ENCODE measurements around the gene COX7A2L. TPM values are rescaled to one million over a fixed set of nuclear protein-coding genes. Genes with fewer than 3 reads are reported as not detected.

Gene COX7A2L
- total and polyA plus RNA-seq, 2 donors (not counting 1 experiment from before 2014, with no cell fraction given), result 39.4 to 66.7 TPM

DNA sequence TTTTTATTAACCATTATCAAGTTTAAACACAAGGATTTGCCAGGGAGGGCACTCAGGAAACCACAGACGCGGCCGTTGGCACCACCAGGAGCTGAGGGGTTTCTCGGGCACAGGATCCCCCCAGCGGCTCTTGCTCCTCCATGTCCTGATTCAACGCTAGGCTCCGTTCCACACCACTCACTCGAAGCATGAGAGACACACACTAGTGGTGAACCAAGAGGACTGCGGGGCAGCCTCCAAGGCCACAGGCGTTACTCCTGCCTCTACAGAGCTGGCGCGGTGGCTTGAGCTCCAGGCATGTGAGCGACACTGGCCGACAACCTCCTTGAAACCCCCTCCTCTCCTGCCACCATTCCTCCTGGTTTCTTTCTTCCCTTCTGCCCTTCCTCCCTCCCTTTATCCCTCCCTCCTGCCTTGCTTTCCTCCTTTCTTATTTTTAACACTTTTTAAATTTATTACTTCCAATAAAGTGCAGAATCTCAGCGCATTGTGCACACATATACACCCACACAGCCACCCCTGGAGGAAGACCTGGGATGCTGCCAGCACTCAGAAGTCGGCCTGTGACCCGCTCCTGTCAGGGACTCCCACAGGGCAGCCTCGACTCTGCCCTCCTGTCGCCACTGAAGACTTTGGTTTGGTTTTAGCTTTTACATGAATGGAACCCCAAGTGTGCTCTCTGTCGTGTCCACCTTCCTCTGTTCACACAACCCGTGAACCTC is 21.7 kb downstream of the COX7A2L start:
- H3K27me3 Mint-ChIP-seq, result no peaks in the 10 kb centered on the region
- no peaks in the 10 kb centered on the region for H3K4me1 ChIP-seq (ENCODE audit: control insufficient read depth in 2 of 2, insufficient read depth in 2 of 2, low read length in 2 of 2)
- no peaks in the 10 kb centered on the region for H3K9me3 Mint-ChIP-seq (ENCODE audit: insufficient read depth)
- 91% methylated on average over 21 of the region's 21 CpGs for whole genome bisulfite sequencing (ENCODE audit: insufficient coverage)
- peaks cover 0 to 9% (median 0%) of the 10 kb centered on the region in 3 donors for H3K9me3 ChIP-seq (ENCODE audit: control extremely low read depth in 1 of 3, control insufficient read depth in 2 of 3, insufficient read depth in 1 of 3, low read length in 2 of 3)
- POLR2A ChIA-PET, result no interaction called here
- H3K9ac ChIP-seq (ENCODE audit: low read length), result no peak overlapping the region
- DNase-seq, result no peak
- ATAC-seq (ENCODE audit: low read depth), result no peak
- CTCF ChIA-PET, result interaction anchor here (1.0 kb wide), 1 partner anchor 11 kb away, joined by 3 read pairs; no protein-coding TSS in a partner anchor
- no peaks in the 10 kb centered on the region for H3K4me1 Mint-ChIP-seq
- no peak overlapping the region for H3K4me2 ChIP-seq (replicated peaks; ENCODE audit: low read depth, low read length, poor library complexity, severe bottlenecking)
- H3K79me2 ChIP-seq (ENCODE audit: control insufficient read depth, insufficient read depth, low read length), result peaks cover 8% of the 10 kb centered on the region
- no peak for TF ChIP-seq EZH2 (IDR thresholded peaks at IDR 0.05; ENCODE audit: borderline replicate concordance, insufficient read depth, low read depth, low read length, poor library complexity, severe bottlenecking)
- TF ChIP-seq CTCF (IDR thresholded peaks at IDR 0.05), result no peak
- H4K20me1 ChIP-seq (ENCODE audit: control insufficient read depth, insufficient read depth, low read length, poor library complexity, severe bottlenecking), result no peaks in the 10 kb centered on the region
- no peak overlapping the region for H3K4me3 ChIP-seq (ENCODE audit: control extremely low read depth in 1 of 5, extremely low read depth in 1 of 5, insufficient read depth in 1 of 5, low read depth in 2 of 5, low read length in 4 of 5)
- H2AFZ ChIP-seq (ENCODE audit: insufficient read depth, low read depth, low read length, poor library complexity, severe bottlenecking), result no peak overlapping the region
- no peaks in the 10 kb centered on the region for H3K27me3 ChIP-seq (replicated peaks in 1 of 4; ENCODE audit: control extremely low read depth in 1 of 4, control insufficient read depth in 3 of 4, insufficient read depth in 4 of 4, low read length in 3 of 4)
- H3K27ac ChIP-seq (ENCODE audit: low read length in 2 of 2), result no peak overlapping the region
- intact Hi-C loops (cut with micrococcal nuclease), result no loop called here
- peak overlapping the region; percentile 39 for H3K27ac Mint-ChIP-seq
- H3K4me3 Mint-ChIP-seq, result no peak overlapping the region
- H3K36me3 ChIP-seq (replicated peaks in 1 of 2; ENCODE audit: control extremely low read depth in 1 of 2, control insufficient read depth in 1 of 2, extremely low read depth in 1 of 2, insufficient read depth in 2 of 2, low read length in 1 of 2), result peaks cover under 1 to 11% of the 10 kb centered on the region in 2 experiments

DNA sequence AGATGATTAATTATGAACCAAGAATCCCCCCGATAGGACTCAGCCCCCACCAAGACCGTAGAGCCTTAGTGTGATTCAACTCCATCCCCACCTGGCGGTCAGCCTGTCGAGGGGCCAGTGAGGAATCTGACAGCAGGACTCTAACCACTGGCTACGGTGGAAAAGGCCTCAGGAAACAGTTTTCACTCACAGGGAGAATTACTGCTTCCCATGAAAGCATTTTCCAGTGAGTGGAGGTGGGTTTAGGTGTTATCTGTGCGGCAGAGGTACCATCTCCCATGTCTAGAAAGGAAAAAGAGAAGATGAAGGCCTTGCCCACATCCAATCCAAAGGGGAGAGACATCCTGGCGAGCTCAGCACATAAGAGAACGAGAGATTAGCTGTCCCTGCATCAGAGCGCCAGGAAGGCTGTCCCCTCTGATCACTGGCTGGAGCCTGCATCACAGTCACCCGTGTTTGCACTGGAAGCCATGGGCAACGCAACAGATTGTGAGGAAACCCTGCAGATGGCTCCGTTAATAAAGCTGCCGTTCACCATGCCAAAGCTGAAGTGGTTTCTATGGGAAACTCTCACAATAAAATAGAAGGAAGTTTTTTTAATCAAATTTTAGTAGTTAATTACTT is 22.3 kb downstream of the COX7A2L start:
- Mint-ChIP-seq H3K4me3 (no peak overlapping the region), H3K9me3 (ENCODE audit: insufficient read depth) (no peaks in the 10 kb centered on the region), H3K4me1 (no peaks in the 10 kb centered on the region), H3K27me3 (no peaks in the 10 kb centered on the region), H3K27ac (peak overlapping the region; percentile 26)
- no peak overlapping the region for H3K27ac ChIP-seq (ENCODE audit: low read length in 2 of 2)
- ChIA-PET POLR2A (no interaction called here), CTCF (interaction anchor here (1.0 kb wide), 1 partner anchor 10 kb away, joined by 3 read pairs; no protein-coding TSS in a partner anchor)
- TF ChIP-seq CTCF (IDR thresholded peaks at IDR 0.05) (no peak), EZH2 (IDR thresholded peaks at IDR 0.05; ENCODE audit: borderline replicate concordance, insufficient read depth, low read depth, low read length, poor library complexity, severe bottlenecking) (no peak)
- peaks cover 0 to 9% (median 0%) of the 10 kb centered on the region in 3 donors for H3K9me3 ChIP-seq (ENCODE audit: control extremely low read depth in 1 of 3, control insufficient read depth in 2 of 3, insufficient read depth in 1 of 3, low read length in 2 of 3)
- intact Hi-C loops (cut with micrococcal nuclease), result no loop called here
- no peak overlapping the region for H3K4me3 ChIP-seq (ENCODE audit: control extremely low read depth in 1 of 5, extremely low read depth in 1 of 5, insufficient read depth in 1 of 5, low read depth in 2 of 5, low read length in 4 of 5)
- WGBS (ENCODE audit: insufficient coverage), result 98% methylated on average over 5 of the region's 13 CpGs
- DNase-seq (no peak), ATAC-seq (ENCODE audit: low read depth) (no peak)
- no peaks in the 10 kb centered on the region for H4K20me1 ChIP-seq (ENCODE audit: control insufficient read depth, insufficient read depth, low read length, poor library complexity, severe bottlenecking)
- H3K79me2 ChIP-seq (ENCODE audit: control insufficient read depth, insufficient read depth, low read length), result peaks cover 5% of the 10 kb centered on the region
- H3K9ac ChIP-seq (ENCODE audit: low read length), result no peak overlapping the region
- peaks cover 5 to 14% of the 10 kb centered on the region in 2 experiments for H3K36me3 ChIP-seq (replicated peaks in 1 of 2; ENCODE audit: control extremely low read depth in 1 of 2, control insufficient read depth in 1 of 2, extremely low read depth in 1 of 2, insufficient read depth in 2 of 2, low read length in 1 of 2)
- no peaks in the 10 kb centered on the region for H3K27me3 ChIP-seq (replicated peaks in 1 of 4; ENCODE audit: control extremely low read depth in 1 of 4, control insufficient read depth in 3 of 4, insufficient read depth in 4 of 4, low read length in 3 of 4)
- H2AFZ ChIP-seq (ENCODE audit: insufficient read depth, low read depth, low read length, poor library complexity, severe bottlenecking), result no peak overlapping the region
- H3K4me1 ChIP-seq (ENCODE audit: control insufficient read depth in 2 of 2, insufficient read depth in 2 of 2, low read length in 2 of 2), result no peaks in the 10 kb centered on the region
- H3K4me2 ChIP-seq (replicated peaks; ENCODE audit: low read depth, low read length, poor library complexity, severe bottlenecking), result no peak overlapping the region
